ENCODE data around the gene OR6B3. TPM values are rescaled to one million over a fixed set of nuclear protein-coding genes. Genes with fewer than 3 reads are reported as not detected.
"Not testable (repeated sequence)": the region's sequence is repeated elsewhere in the genome, so short reads cannot be mapped to it uniquely, and the experiment has no call there.

OR6B3 gene
- total RNA-seq, 1 experiment from 2014 or later: not detected

DNA sequence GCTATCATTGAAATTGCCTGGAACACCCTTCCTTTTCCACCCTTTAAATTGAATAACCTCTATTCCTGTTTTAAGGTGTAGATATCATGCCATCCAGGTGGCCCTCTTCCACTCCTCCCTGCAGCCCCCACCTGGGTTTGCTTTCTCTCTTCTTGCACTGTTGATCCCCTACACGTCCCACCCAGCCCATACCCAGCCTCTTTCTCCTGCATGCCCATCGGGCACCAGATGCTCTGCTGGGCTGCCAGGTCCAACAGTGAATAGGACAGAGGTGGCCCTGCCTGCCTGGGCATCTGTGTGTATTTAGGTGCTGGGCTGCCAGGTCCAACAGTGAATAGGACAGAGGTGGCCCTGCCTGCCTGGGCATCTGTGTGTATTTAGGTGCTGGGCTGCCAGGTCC is 9.2 kb downstream of the OR6B3 start:
- DNase-seq (ENCODE audit: low read depth): not testable (repeated sequence)

DNA sequence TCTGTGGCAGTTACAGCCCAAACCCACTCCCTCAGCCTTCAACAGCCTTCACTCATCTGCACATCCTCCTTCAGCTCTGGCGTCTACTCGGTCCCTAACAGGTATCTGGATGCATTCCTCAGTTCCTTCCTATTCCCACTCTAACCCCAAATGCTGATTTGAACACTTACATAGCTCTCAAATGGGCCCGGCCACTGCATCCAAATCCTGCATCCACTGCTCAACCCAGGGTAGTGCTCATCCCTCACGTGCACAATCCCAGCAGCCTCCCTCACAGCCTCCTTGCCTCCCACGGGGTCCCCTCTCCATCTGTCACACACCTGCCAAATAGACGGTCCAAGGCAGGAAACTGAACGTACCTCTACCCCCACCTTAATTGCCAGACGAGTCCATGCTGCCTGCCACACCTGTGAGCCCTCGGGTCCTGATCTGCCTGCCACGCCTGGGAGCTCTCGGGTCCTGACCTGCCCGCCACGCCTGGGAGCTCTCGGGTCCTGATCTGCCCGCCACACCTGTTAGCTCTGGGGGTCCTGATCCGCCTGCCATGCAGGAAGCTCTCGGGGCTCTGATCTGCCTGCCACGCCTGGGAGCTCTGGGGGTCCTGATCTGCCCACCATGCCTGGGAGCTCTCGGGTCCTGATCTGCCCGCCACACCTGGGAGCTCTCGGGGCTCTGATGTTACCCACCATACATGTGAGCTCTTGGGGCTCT is 9.9 kb downstream of the OR6B3 start:
- DNase-seq (ENCODE audit: low read depth): no peak

DNA sequence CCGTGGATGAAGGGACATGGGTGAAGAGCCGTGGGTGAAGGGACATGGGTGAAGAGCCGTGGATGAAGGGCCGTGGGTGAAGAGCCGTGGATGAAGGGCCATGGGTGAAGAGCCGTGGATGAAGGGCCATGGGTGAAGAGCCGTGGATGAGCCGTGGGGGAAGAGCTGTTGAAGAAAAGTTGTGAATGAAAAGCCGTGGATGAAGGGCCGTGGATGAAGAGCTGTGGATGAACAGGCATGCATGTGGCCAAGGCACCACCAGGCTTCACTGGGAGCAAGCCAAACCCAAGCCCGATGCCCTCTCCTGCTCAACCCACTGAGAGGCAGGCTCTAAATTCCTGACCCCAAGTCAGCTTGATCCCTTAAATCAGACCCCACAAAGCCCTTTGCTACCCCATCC is 10.6 kb downstream of the OR6B3 start:
- no peak for DNase-seq (ENCODE audit: low read depth)

DNA sequence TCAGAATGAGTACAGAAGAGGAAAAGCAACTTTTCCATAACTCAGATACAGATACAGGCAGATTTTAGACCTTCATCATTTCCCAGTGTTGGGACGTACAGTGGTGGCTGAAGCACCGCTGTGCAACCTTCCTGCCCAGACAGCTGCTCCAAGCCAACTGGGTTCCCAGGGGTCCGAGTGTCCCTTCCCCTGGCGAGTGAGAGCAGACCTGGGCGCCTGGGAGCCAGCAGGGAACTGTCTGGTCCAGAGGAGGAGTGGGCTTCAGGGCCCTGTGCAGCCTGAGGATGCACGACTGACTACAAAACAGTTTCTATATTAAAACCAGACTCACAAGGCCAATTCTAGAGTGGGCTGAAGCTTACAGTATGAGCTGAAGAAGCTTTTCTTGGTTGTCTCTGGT is 12.0 kb downstream of the OR6B3 start:
- no peak for DNase-seq (ENCODE audit: low read depth)

DNA sequence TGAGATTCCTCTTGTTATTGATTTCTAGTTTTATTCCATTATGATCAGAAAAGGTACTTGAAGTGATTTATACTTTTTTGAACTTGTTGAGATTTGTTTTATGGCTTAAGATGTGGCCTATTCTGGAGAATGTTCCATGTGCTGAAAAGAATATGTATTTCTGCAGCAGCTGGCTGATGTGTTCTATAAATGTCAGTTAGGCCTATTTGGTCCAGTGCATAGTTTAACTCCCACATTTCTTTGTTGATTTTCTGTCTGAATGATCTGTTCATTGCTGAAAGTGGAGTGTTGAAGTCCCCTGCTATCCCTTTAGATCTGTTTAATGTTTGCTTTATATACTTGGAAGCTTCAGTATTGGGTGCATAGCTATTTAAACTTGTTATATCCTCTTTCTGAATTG is 16.0 kb downstream of the OR6B3 start:
- no peak for DNase-seq (ENCODE audit: low read depth)

DNA sequence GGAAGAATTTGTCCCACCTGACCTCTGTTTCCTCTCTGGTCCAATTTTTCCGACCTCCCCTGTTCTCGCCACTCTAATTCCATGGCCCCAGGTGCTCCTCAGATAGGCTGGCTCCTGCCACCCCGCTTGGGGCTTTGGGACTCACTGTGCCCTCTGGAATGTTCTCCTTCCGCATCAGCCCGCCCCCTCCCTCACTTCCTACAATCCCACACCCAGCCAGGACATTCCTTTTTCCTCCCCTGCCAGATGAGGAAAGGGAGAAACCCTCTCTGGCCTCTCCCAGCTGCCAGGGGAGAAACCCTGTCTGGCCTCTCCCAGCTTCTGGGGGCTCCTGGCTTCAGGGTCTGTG is 20.0 kb downstream of the OR6B3 start:
- DNase-seq (ENCODE audit: low read depth): no peak

DNA sequence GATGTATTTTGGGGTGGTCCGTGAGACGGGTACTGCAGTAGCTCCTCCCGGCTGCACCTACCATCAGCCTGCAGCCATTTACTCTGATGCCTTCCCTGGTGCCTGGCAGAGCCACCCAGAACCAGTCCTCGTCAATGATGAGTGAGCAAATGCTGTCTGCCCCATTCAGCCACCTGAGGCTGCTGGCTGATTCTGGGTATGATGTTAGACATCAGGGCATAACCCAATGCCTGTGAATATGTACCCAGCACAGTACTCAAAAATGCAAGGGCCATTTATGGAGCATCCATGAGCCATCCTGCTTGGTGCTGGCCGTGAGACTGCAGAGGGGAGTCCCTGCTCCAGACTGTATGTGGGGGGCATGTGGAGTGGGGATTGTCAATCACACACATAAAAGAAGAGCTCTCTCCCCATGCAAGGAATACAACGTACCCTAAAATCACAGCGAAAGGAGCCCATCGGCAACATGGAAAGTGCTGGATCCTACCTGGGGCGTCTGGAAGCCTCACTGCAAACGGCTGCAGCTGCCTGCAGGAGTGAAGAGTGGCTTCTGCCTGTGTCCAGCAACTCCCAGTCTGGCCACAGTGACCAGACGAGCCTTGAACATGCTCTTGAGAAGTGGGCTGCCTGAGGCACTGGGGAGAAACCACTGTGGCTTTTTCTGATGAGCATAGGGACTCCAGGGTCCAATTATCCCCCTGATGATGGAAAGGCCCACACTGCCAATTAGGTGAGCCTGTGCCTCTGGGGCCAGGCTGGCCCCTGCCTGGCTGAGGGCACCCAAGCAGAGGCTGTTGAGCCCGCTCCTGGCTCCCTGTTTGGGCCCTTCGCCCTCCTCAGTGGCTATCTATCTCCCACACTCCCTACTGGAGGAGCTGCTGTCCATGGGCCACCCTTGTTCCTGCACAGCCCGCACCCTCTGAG is 20.7 kb downstream of the OR6B3 start:
- no peak for DNase-seq (ENCODE audit: low read depth)

DNA sequence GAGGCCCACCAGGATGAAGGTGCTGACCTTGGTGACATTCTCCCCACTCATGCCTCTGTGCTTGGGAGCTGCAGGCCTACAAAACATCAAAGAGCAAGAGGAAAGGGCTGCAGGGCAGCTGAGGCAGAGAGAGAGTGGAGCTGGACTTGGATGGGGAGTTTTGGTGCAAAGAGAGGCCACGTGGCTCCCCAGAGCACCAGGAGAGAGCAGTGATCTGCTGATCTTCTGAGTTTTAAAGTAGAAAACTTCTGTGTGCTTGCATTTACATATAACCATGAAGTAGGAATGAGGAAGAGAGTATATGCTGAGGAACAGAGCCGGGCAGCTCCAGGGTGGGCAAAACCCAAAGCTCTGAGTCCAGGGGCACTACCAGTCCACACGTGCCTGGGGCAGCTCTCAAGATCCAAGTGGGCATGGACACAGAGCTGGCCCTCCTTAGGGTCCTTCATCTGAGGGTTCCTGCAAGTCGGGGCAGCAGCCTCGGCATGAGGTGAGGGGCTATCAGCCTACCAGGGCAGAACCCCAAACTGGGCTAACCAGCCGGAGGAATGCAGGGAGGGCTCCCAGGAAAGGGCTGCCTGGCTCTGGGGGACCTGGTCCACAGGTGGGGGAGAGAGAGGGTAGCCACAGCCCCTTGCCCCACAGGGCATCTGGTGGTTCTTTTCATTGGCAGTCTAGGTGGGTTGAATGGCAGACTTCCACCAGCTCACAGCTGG is 22.8 kb downstream of the OR6B3 start, which contains the start of gene OR6B2:
OR6B2 (minus strand) TSS at position 51 of the 716 bp plus-strand sequence; CDS start at position 51, 0 bp downstream.
- no peak for DNase-seq (ENCODE audit: low read depth)

DNA sequence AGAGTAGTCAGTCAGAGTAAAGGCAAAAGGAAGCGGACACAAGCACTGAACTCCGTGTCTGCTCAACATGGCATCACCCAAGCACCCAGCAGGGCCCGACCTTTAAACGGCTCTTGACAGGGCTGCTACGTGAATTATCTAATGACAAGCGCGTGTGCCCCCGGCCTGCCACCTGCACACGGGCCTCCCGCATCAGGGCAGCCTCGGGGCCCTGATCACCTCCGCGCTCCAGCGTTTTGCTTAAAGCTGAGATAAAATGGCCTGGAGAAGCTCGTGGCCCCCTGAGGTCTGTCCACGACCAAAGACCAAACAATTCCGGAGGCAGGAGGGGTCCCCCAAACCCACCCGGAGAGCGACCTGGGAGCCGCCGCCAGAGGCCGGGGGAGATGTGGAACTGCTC is 28.6 kb downstream of the OR6B3 start:
- peak; percentile 14 for DNase-seq (ENCODE audit: low read depth)

DNA sequence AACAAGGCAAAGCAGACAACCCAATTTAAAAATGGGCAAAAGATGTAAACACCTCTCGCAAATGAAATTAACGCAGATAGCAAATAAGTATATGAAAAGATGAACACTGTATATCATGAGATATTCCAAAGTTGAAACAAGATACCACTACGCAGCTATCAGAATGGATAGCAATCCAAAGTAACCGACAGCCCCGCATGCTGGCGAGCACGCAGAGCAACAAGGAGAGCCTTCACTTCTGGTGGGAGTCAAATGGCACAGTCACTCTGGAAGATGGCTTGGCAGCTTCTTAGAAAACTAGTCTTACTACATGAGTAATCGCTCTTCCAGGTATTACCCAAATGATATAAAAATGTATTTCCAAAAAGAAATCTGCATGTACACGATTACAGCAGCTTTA is 29.5 kb downstream of the OR6B3 start:
- no peak for DNase-seq (ENCODE audit: low read depth)

DNA sequence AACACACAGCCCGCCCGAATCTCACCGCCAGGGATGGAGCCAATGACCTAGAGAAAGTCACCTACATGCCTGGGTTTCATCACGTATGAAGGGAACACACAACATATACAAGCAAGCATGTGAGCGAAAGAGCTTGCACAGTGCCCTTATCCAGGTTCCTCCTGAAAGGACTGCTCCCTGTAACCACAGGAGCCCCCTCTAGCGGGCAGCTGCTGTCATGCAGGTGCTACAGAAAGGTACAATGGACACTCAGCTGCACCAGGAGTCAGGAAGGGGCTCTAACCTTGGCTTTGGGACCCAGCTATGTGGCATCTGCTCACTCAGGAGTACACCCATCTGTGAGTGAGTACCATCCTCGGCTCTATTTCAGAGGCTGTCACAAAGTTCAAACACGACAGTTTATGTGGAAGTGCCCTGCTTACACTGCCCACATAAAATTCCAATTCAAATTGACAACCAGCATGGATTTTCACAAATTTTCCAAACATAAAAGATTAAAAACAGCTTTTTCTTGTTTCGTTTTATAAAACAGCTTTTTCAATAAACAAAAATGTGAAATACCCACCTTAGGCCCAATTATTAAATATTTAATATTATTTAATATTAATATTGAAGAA is 31.7 kb downstream of the OR6B3 start:
- peak; percentile 53 for DNase-seq (ENCODE audit: low read depth)

DNA sequence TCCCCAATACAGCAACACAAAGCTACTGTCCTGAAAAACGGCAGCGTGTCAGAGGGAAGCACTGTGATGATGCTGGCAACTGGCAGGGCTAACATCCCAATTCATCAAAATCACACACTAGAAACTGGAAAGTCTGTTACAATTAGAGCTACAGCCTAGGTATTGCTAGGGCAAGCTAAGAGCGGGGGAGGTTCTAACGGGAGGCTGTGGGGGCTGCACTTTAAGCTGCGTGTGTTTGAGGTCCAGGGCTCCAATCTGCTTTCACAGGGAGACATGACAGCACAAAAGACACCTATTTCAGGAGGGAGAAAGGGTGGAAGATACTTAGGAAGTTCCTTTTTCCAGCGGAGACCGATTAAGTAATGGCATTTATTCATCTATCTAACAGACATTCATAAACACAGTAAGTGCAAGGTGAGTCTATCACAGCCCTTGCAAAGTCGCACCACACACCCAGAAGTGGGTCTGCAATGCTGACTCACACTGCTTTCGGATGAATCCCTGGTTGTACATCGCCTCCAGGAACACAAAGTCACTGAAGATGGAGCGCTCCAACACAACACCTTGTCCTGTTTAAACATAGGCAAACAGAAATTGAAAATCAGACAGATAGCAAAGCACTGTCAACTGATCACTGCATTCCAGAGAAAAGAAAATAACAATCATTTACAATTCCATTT is 35.1 kb downstream of the OR6B3 start:
- no peak for DNase-seq (ENCODE audit: low read depth)

DNA sequence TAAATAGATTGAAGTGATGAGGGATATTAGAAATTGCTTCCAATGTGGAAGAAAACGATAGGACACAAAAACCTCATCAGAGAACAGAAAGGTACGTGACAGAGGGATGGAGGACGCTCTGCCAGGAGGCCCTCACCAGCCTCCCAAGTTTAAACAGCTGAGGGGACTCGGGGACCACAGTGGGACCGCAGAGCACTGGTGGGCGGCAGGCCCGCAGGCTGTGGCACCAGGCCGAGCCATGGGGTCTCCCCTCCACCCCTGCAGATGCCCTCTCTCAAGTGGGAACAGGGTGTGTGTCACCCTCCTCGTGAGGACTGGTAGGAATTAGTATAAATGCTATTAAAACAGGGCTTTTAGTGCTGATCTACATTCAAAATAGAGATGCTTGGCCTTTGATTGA is 39.0 kb downstream of the OR6B3 start:
- DNase-seq (ENCODE audit: low read depth): no peak

DNA sequence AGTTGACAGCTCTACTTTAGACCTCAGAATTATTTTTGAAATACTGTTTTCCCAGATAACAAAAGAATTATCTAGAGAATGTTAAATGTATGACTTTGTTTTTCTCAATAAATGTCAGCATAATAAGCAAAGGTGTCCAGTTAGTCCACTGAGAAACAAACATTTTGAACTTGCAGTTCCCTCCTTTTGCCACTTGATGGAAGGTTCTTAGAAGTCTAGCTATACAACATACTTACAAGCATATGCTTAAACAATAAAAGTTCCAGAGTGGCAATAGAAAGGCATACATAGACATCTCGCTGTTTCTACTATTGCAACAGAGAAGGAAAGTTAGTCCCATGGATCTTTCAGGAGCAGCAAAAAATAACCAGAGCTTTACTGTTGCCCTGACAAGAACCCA is 40.0 kb downstream of the OR6B3 start:
- no peak for DNase-seq (ENCODE audit: low read depth)

DNA sequence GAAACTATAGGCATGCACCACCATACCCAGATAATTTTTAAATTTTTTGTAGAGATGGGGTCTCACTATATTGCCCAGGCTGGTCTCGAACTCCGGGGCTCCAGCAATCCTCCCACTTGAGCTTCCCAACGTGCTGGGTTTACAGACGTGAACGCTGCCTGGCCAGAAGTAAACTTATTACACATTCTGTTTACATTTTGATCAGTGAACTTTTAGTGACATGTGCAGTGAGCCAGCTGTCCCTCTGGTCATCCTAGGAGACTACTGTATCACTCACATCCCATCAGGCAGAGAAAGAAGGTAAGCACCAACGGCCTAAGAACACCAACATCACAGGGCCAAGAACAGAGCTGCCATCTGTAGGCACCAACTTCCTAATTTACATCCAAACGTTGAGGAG is 50.3 kb downstream of the OR6B3 start:
- DNase-seq (ENCODE audit: low read depth): no peak

DNA sequence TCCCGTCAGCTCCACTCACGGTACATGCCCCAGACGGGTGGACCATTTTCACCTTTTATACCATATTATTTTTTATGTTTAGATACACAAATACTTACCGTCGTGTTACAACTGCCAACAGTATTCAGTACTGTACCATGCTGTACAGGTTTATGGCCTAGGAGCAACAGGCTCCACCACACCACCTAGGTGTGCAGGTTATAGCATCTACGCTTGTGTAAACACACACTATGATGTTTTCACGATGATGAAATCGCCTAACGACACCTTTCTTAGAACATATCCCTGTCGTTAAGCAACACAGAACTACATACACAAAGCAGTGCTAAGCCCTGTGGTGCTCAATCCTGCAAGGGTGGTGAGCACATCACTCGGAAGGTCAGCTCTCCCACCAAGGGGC is 52.6 kb downstream of the OR6B3 start:
- DNase-seq (ENCODE audit: low read depth): no peak

DNA sequence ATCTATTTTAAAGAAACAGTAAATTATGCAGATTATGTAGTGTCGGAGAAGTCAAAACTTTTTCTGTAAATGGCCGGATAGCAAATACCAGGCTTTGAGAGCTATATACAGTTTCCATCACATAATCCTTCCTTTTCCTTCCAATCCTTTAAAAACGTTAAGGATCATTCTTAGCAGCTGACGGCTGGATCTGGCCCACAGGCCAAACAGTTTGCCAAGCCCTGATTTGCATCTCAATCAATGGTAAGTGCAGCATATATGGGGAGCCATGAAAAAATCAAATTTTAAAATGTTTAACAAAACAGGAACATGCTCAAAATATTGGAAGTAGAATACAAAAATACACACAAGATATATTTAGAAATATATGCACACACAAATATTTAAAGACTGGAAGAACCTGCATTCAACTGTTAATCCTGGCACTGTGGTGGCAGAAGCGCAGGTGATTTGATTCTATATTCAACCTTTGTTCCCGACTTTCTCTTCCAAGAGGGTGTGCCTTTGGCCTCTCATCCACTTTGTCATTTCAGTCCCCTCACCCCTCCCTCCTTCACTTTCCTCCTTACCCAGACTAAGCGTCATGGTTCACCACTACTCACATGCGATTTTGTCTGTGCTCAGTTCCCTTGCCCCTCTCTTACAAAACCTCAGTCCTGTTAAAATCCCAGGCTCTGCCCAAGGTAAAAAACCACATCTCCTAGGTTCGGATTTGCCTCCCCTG is 55.5 kb downstream of the OR6B3 start:
- DNase-seq (ENCODE audit: low read depth): no peak
